Mesenchymal stem cell (in vitro differentiated cells and primary cell): ENCODE data around the gene COX10.

Experiments
- DNase-seq: peaks from one replicate; pipeline ENCODE4 v3.0.0-alpha.2; 2013
- H2AFZ ChIP-seq: one replicate; pipeline ENCODE4 v1.6.1; 2013; ENCODE audit warnings: low read depth, mild to moderate bottlenecking, control low read depth, inconsistent platforms, low read length, moderate library complexity
- H2AK5ac ChIP-seq: 2 replicates; pipeline ENCODE4 v1.6.1; 2013; ENCODE audit warnings: low read length, moderate library complexity, mild to moderate bottlenecking, inconsistent platforms; ENCODE audit not compliant: severe bottlenecking
- H2BK120ac ChIP-seq: one replicate; pipeline ENCODE4 v1.6.1; 2013; ENCODE audit warnings: low read depth, mild to moderate bottlenecking, inconsistent platforms, low read length, moderate library complexity
- H2BK12ac ChIP-seq, 2 experiments: one replicate each; pipeline ENCODE4 v1.6.1; 2013; ENCODE audit warnings: inconsistent platforms in 2 of 2, low read length in 2 of 2, mild to moderate bottlenecking in 2 of 2, moderate library complexity in 2 of 2, control low read depth in 1 of 2
- H2BK15ac ChIP-seq: one replicate; pipeline ENCODE4 v1.6.1; 2013; ENCODE audit warnings: mild to moderate bottlenecking, low read depth, inconsistent platforms; ENCODE audit not compliant: poor library complexity, severe bottlenecking
- H2BK5ac ChIP-seq: 2 replicates; pipeline ENCODE4 v1.6.1; 2013; ENCODE audit warnings: low read depth, mild to moderate bottlenecking, low read length, control low read depth, inconsistent platforms; ENCODE audit not compliant: poor library complexity, severe bottlenecking
- H3K14ac ChIP-seq, 2 experiments: one replicate each; pipeline ENCODE4 v1.6.1; 2013; ENCODE audit warnings: inconsistent platforms in 2 of 2, low read length in 2 of 2, control low read depth in 1 of 2, mild to moderate bottlenecking in 1 of 2, moderate library complexity in 1 of 2
- H3K18ac ChIP-seq, 2 experiments: one replicate each; pipeline ENCODE4 v1.6.1; 2013; ENCODE audit warnings: inconsistent platforms in 2 of 2, low read length in 2 of 2, control low read depth in 1 of 2, low read depth in 1 of 2, mild to moderate bottlenecking in 1 of 2
- H3K23ac ChIP-seq, 2 experiments: one replicate each; pipeline ENCODE4 v1.6.1; 2013; ENCODE audit warnings: inconsistent platforms in 2 of 2, low read length in 2 of 2, mild to moderate bottlenecking in 2 of 2, moderate library complexity in 2 of 2, control low read depth in 1 of 2
- H3K27ac ChIP-seq: 2 replicates; pipeline ENCODE4 v1.5.1; 2013; ENCODE audit warnings: mild to moderate bottlenecking, moderate library complexity, low read length, control low read depth, inconsistent platforms; ENCODE audit not compliant: poor library complexity, severe bottlenecking
- H3K27me3 ChIP-seq, 2 experiments: 2 replicates each; pipeline versions ENCODE4 v1.6.1 to v1.7.0; 2013; ENCODE audit warnings: low read length in 2 of 2, mild to moderate bottlenecking in 2 of 2, moderate library complexity in 2 of 2, control low read depth in 1 of 2, inconsistent platforms in 1 of 2; ENCODE audit not compliant: control insufficient read depth in 1 of 2, insufficient read depth in 1 of 2
- H3K36me3 ChIP-seq, 2 experiments: 2 replicates each; pipeline versions ENCODE4 v1.6.1 to v1.7.0; 2013; ENCODE audit warnings: low read length in 2 of 2, control low read depth in 1 of 2, inconsistent platforms in 1 of 2, low read depth in 1 of 2, mild to moderate bottlenecking in 1 of 2; ENCODE audit not compliant: insufficient read depth in 2 of 2, control insufficient read depth in 1 of 2
- H3K4ac ChIP-seq, 2 experiments: one replicate each; pipeline ENCODE4 v1.6.1; 2013; ENCODE audit warnings: inconsistent platforms in 2 of 2, low read length in 2 of 2, mild to moderate bottlenecking in 2 of 2, moderate library complexity in 2 of 2, control low read depth in 1 of 2, low read depth in 1 of 2
- H3K4me1 ChIP-seq: 2 replicates; pipeline ENCODE4 v1.6.1; 2013; ENCODE audit warnings: low read depth, low read length, control low read depth; ENCODE audit not compliant: control insufficient read depth, insufficient read depth
- H3K4me2 ChIP-seq: 2 replicates; pipeline ENCODE4 v1.6.1; 2013; ENCODE audit warnings: low read length, mild to moderate bottlenecking, inconsistent platforms; ENCODE audit not compliant: poor library complexity, severe bottlenecking
- H3K4me3 ChIP-seq, 2 experiments: 2 replicates each; pipeline versions ENCODE4 v1.5.1 to v1.7.0; 2013; ENCODE audit warnings: low read length in 2 of 2, mild to moderate bottlenecking in 2 of 2, control low read depth in 1 of 2, low read depth in 1 of 2; ENCODE audit not compliant: insufficient read depth in 1 of 2
- H3K79me1 ChIP-seq: replicated peaks from 2 replicates; pipeline ENCODE4 v1.6.1; 2013; ENCODE audit warnings: mild to moderate bottlenecking, control low read depth, low read length, inconsistent platforms; ENCODE audit not compliant: poor library complexity, severe bottlenecking
- H3K9ac ChIP-seq: 2 replicates; pipeline ENCODE4 v1.7.0; 2013; ENCODE audit warnings: mild to moderate bottlenecking, low read length, moderate library complexity
- H3K9me3 ChIP-seq: 2 replicates; pipeline ENCODE4 v1.7.0; 2013; ENCODE audit warnings: mild to moderate bottlenecking, low read length; ENCODE audit not compliant: control insufficient read depth
- H4K8ac ChIP-seq: one replicate; pipeline ENCODE4 v1.6.1; 2013; ENCODE audit warnings: inconsistent platforms, mild to moderate bottlenecking, low read length, moderate library complexity
- H4K91ac ChIP-seq: one replicate; pipeline ENCODE4 v1.6.1; 2013; ENCODE audit warnings: mild to moderate bottlenecking, low read length, inconsistent platforms
- WGBS: methylation state at CpG from one replicate; pipeline ENCODE4 v1.1.7; 2013; ENCODE audit warnings: mixed read lengths; 5-methylcytosine and 5-hydroxymethylcytosine counted together

Gene COX10

DNA sequence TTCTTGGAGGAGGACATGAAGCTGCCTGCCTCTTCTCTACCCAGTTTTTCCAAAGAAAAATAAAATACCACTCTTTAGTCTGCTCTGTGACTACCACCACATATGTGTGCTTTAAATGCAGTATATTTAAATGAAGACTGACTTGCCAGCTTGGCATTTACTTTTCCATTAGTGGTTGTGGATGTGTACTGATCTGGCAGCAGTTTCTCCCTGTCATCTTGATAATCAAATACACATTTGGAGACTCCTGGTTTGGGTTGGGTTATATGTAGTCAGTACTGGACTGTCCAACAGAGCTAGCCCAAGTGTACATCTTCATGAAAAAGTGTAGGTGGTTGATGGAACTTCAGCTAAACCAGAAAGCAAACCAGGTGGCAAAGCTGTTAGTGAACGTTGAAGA is 19.9 kb downstream of the COX10 start:
- Histone ChIP-seq H2BK120ac (no peak overlapping the region), H3K4me3 (no peak overlapping the region), H4K91ac (no peak overlapping the region), H3K18ac (no peak overlapping the region), H3K27me3 (no peaks in the 10 kb centered on the region), H2AFZ (no peak overlapping the region), H3K23ac (no peak overlapping the region), H4K8ac (no peak overlapping the region), H2BK15ac (no peak overlapping the region), H3K79me1 (peaks cover 11% of the 10 kb centered on the region), H2AK5ac (no peak overlapping the region), H3K4me2 (no peak overlapping the region), H3K9me3 (no peaks in the 10 kb centered on the region), H3K9ac (no peak overlapping the region), H3K14ac (no peak overlapping the region), H2BK5ac (no peak overlapping the region), H3K4me1 (no peaks in the 10 kb centered on the region), H3K36me3 (peaks cover 0 to 3% of the 10 kb centered on the region in 2 experiments), H3K27ac (no peak overlapping the region), H2BK12ac (no peak overlapping the region), H3K4ac (no peak overlapping the region)
- DNase-seq, result no peak
- 85% methylated on average over 1 of the region's 1 CpG for WGBS

DNA sequence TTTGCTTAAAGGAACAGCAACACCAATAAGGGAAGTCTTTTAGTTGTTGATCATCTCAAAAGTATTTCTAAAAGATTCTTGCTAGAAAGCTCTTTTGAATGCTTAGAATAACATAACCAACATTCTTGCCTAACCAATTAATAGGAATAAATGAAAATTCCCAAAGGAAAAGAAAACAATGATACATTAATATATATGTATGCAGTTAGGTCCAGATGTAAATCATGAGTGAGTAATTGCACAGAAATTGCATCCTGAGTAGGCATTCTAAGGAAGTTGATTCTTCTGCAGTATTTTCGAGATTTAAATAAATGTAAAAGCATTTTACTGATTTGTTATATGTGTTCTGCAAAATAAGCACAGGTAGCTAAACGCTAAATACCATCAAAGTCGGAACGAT is 22.1 kb downstream of the COX10 start:
- Histone ChIP-seq H4K91ac (no peak overlapping the region), H2BK12ac (no peak overlapping the region), H4K8ac (no peak overlapping the region), H3K4ac (no peak overlapping the region), H3K9me3 (no peaks in the 10 kb centered on the region), H3K18ac (no peak overlapping the region), H2BK15ac (no peak overlapping the region), H3K14ac (no peak overlapping the region), H3K79me1 (peaks cover 23% of the 10 kb centered on the region), H2AFZ (no peak overlapping the region), H2BK5ac (no peak overlapping the region), H3K4me3 (no peak overlapping the region), H3K36me3 (peaks cover 0 to 2% of the 10 kb centered on the region in 2 experiments), H3K4me2 (no peak overlapping the region), H2BK120ac (no peak overlapping the region), H2AK5ac (no peak overlapping the region), H3K23ac (no peak overlapping the region), H3K27ac (no peak overlapping the region), H3K4me1 (no peaks in the 10 kb centered on the region), H3K9ac (no peak overlapping the region), H3K27me3 (no peaks in the 10 kb centered on the region)
- WGBS, result 29% methylated on average over 1 of the region's 4 CpGs
- no peak for DNase-seq

DNA sequence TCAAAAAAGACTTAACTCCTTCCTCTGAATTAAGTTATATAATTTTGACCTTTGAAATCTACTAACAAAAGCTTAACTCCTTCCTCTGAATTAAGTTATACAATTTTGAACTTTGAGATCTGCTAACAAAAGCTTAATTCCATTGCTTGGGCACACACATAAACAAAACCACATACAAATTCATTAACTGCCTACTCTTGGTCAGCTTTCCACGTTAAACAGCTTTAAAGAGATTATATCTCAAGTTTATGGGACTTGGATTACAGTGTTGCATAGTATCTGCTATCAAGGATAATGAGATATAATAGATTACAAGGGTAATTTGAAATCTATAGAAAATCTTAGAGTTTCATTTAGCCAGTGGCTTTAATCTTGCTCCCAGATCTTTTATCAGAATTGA is 23.5 kb downstream of the COX10 start:
- Histone ChIP-seq H4K8ac (no peak overlapping the region), H3K9me3 (no peaks in the 10 kb centered on the region)

DNA sequence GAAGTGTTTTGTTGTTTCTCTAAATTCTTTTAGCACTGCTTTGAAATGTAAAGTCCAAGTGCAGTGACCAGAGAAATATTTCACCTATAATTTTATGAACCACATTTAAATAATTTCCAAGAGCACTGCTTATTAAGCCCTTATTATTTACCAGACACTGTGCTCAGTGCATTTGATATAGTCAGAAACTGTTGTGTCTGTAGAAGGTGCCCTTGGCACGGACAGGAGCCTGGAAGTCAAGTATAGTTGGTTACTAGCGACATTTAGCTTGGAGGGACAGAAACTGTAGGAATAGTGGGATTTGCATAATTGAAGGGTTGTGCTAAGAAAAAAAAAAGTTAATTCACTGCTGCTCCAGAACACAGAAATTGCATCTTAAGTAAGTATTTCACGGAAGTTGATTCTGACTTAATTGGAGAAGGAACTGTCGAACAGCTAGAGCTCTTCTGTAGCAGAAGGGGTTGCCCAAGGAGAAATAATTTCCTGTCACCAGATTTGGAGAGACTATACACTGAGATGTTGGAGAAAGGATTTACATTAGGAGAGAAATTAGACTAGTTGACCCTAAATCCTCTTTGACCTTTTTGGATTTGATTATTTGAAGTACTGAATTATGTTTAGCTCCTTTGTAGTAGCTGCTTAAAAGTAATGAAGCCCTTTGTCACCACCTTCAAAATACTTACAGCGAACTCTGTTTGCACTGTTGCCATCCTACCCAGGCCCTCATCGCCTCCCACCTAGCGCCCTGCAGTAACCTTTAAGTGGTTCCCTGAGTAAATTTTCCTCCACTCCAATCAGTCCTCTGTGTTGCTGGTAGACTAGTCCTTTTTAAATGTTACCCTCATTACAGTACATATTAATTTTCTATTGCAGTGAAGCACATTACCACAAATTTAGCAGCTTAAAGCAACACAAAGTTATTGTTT is 25.6 kb downstream of the COX10 start:
- Histone ChIP-seq H2BK120ac (no peak overlapping the region), H3K9ac (no peak overlapping the region)

More for the DNA sequence above, 23.5 kb downstream of the COX10 start:
- Histone ChIP-seq H3K36me3 (peaks cover 0 to 2% of the 10 kb centered on the region in 2 experiments), H2BK120ac (no peak overlapping the region), H3K18ac (no peak overlapping the region), H2AFZ (no peak overlapping the region), H4K91ac (no peak overlapping the region), H3K9ac (no peak overlapping the region), H2BK15ac (no peak overlapping the region), H3K4me2 (no peak overlapping the region), H2BK12ac (no peak overlapping the region), H2AK5ac (no peak overlapping the region), H3K4me1 (no peaks in the 10 kb centered on the region), H3K23ac (no peak overlapping the region), H3K4ac (no peak overlapping the region), H3K14ac (no peak overlapping the region), H3K79me1 (peaks cover 24% of the 10 kb centered on the region), H3K27ac (no peak overlapping the region), H3K27me3 (no peaks in the 10 kb centered on the region), H3K4me3 (no peak overlapping the region), H2BK5ac (no peak overlapping the region)
- no peak for DNase-seq
- WGBS, result no CpG with 5 or more reads among the region's 1 CpG

More for the DNA sequence above, 25.6 kb downstream of the COX10 start:
- peaks cover 27% of the 10 kb centered on the region for H3K79me1 ChIP-seq
- no peak overlapping the region for H3K4me2 ChIP-seq
- 97% methylated on average over 7 of the region's 7 CpGs for WGBS
- no peak overlapping the region for H3K14ac ChIP-seq
- H3K27ac ChIP-seq, result no peak overlapping the region
- no peak overlapping the region for H4K91ac ChIP-seq
- no peak for DNase-seq
- no peak overlapping the region for H3K4ac ChIP-seq
- H3K18ac ChIP-seq, result no peak overlapping the region
- peaks cover 0 to 2% of the 10 kb centered on the region in 2 experiments for H3K36me3 ChIP-seq
- no peaks in the 10 kb centered on the region for H3K4me1 ChIP-seq
- no peaks in the 10 kb centered on the region for H3K9me3 ChIP-seq
- no peak overlapping the region for H2BK5ac ChIP-seq
- H3K23ac ChIP-seq, result no peak overlapping the region
- no peak overlapping the region for H2AK5ac ChIP-seq
- H3K4me3 ChIP-seq, result no peak overlapping the region
- no peak overlapping the region for H2AFZ ChIP-seq
- H4K8ac ChIP-seq, result no peak overlapping the region
- no peak overlapping the region for H2BK12ac ChIP-seq
- H3K27me3 ChIP-seq, result no peaks in the 10 kb centered on the region
- H2BK15ac ChIP-seq, result no peak overlapping the region
